Measurements from ENCODE around the gene SH2D5.

SH2D5 gene

DNA sequence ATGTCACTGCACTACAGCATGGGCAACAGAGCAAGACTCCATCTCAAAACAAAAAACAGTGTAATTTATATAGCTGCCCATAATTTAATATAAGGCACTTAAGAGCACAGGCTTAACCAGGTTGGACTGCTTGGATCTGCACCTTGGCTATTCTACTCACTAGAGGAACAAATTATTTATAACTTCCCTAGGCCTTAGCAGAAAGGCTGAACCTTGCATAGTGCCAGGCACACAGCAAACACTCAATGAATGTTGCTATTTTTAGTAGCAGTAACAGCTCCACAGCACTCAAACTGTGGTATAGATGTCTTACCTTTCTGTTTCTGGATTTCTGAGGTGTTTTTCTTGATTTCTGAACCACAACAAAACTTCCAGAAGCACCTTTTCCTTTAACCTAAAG is 34.8 kb upstream of the SH2D5 start:
- no peak for TF ChIP-seq CTCF (IDR thresholded peaks at IDR 0.05; ENCODE audit: poor library complexity, severe bottlenecking)
- no peak for DNase-seq (ENCODE audit: low spot score)
- no peaks in the 10 kb centered on the region for H3K27me3 ChIP-seq (ENCODE audit: insufficient read depth, poor library complexity, severe bottlenecking)
- no peak overlapping the region for H3K4me3 ChIP-seq (ENCODE audit: severe bottlenecking)
- H3K36me3 ChIP-seq (ENCODE audit: low read depth): peaks cover 100% of the 10 kb centered on the region
- no peak overlapping the region for H3K27ac ChIP-seq (ENCODE audit: poor library complexity, severe bottlenecking)
- no peak for ATAC-seq (ENCODE audit: low read depth)
- H3K4me1 ChIP-seq (ENCODE audit: insufficient read depth, poor library complexity, severe bottlenecking): no peaks in the 10 kb centered on the region
- H3K9me3 ChIP-seq (ENCODE audit: severe bottlenecking): no peaks in the 10 kb centered on the region

- Histone ChIP-seq H3K9me3 (ENCODE audit: severe bottlenecking) (no peaks in the 10 kb centered on the region), H3K27me3 (ENCODE audit: insufficient read depth, poor library complexity, severe bottlenecking) (no peaks in the 10 kb centered on the region), H3K4me3 (ENCODE audit: severe bottlenecking) (no peak overlapping the region), H3K4me1 (ENCODE audit: insufficient read depth, poor library complexity, severe bottlenecking) (no peaks in the 10 kb centered on the region), H3K27ac (ENCODE audit: poor library complexity, severe bottlenecking) (no peak overlapping the region), H3K36me3 (ENCODE audit: low read depth) (peaks cover 100% of the 10 kb centered on the region)
- DNase-seq (ENCODE audit: low spot score) (no peak), ATAC-seq (ENCODE audit: low read depth) (no peak)
- no peak for TF ChIP-seq CTCF (IDR thresholded peaks at IDR 0.05; ENCODE audit: poor library complexity, severe bottlenecking)
Observed at GRCh38 chr1:20763417-20763816, 30.9 kb upstream of the SH2D5 start.

DNA sequence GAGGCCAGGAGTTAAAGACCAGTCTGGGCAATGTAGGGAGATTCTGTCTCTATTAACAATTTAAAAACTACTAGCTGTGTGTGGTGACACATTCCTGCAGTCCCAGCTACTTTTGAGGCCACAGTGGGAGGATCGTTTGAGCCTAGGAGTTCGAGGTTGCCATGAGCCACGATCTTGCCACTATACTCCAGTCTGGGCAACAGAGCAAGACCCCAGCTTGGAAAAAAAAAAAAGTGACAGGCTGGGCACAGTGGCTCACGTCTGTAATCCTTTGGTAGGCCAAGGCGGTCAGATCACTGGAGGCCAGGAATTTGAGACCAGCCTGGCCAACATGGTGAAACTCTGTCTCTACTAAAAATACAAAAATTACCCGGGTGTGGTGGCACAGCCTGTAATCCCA is 27.8 kb upstream of the SH2D5 start:
- Histone ChIP-seq H3K27ac (ENCODE audit: poor library complexity, severe bottlenecking) (no peak overlapping the region), H3K4me1 (ENCODE audit: insufficient read depth, poor library complexity, severe bottlenecking) (no peaks in the 10 kb centered on the region), H3K27me3 (ENCODE audit: insufficient read depth, poor library complexity, severe bottlenecking) (no peaks in the 10 kb centered on the region), H3K36me3 (ENCODE audit: low read depth) (peaks cover 100% of the 10 kb centered on the region), H3K4me3 (ENCODE audit: severe bottlenecking) (no peak overlapping the region), H3K9me3 (ENCODE audit: severe bottlenecking) (no peaks in the 10 kb centered on the region)
- DNase-seq (ENCODE audit: low spot score): no peak
- TF ChIP-seq CTCF (IDR thresholded peaks at IDR 0.05; ENCODE audit: poor library complexity, severe bottlenecking): no peak
- ATAC-seq (ENCODE audit: low read depth): no peak

DNA sequence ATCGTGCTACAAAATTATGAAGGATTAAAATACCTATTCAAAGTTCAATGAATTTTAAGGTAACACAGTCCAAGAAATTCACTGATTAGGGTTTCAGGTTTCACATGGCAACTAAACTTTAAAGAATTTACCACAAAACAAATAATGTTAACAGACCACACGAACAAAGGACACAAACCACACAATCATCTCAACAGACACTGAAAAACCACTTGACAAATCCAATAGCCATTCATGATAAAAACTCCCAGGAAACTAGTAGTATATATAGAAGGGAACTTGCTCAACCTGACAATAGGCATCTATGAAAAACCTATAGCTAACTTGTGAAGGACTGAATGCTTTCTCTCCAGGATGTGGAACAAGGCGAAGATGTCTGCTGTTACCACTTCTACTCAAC is 21.1 kb upstream of the SH2D5 start:
- Histone ChIP-seq H3K27me3 (ENCODE audit: insufficient read depth, poor library complexity, severe bottlenecking) (no peaks in the 10 kb centered on the region), H3K4me1 (ENCODE audit: insufficient read depth, poor library complexity, severe bottlenecking) (no peaks in the 10 kb centered on the region), H3K9me3 (ENCODE audit: severe bottlenecking) (no peaks in the 10 kb centered on the region), H3K36me3 (ENCODE audit: low read depth) (peaks cover 93% of the 10 kb centered on the region), H3K27ac (ENCODE audit: poor library complexity, severe bottlenecking) (no peak overlapping the region), H3K4me3 (ENCODE audit: severe bottlenecking) (no peak overlapping the region)
- TF ChIP-seq CTCF (IDR thresholded peaks at IDR 0.05; ENCODE audit: poor library complexity, severe bottlenecking): no peak
- ATAC-seq (ENCODE audit: low read depth) (peak; percentile 23; the same call in 2 of the 3 replicates), DNase-seq (ENCODE audit: low spot score) (no peak)

- ATAC-seq (ENCODE audit: low read depth): no peak
- peaks cover 93% of the 10 kb centered on the region for H3K36me3 ChIP-seq (ENCODE audit: low read depth)
- H3K4me3 ChIP-seq (ENCODE audit: severe bottlenecking): no peak overlapping the region
- TF ChIP-seq CTCF (IDR thresholded peaks at IDR 0.05; ENCODE audit: poor library complexity, severe bottlenecking): no peak
- no peaks in the 10 kb centered on the region for H3K27me3 ChIP-seq (ENCODE audit: insufficient read depth, poor library complexity, severe bottlenecking)
- H3K4me1 ChIP-seq (ENCODE audit: insufficient read depth, poor library complexity, severe bottlenecking): no peaks in the 10 kb centered on the region
- H3K9me3 ChIP-seq (ENCODE audit: severe bottlenecking): no peaks in the 10 kb centered on the region
- no peak for DNase-seq (ENCODE audit: low spot score)
- H3K27ac ChIP-seq (ENCODE audit: poor library complexity, severe bottlenecking): no peak overlapping the region
Observed at GRCh38 chr1:20751462-20751990, 19.0 kb upstream of the SH2D5 start.

Data from RWPE2 (cell line).